HuH-7.5 (cell line): ENCODE results near the gene KRT5.
"Not testable (repeated sequence)": the region's sequence is repeated elsewhere in the genome, so short reads cannot be mapped to it uniquely, and the experiment has no call there.

Experiments used
- DNase-seq: peaks from one replicate; pipeline ENCODE4 v3.0.0; 2011; ENCODE audit warnings: low spot score

The KRT5 gene

DNA sequence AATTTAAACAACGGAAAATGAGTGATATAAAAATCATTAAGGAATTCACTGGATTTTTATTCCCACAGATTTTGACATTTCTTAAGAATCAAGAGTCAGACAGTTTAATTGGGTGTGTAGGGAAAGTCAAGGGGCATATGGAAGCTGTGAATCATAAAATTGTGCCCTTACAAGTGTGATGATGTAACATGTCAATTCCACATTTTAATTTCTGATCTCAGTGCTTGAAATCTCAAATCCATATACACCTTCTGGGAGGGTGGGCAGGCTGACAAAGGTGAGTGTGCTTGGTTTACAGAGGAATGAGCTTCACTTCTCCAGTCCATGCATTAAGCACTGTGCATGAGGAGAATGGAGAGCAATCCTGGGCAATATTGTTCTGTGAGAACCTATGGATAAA lies 26.1 kb downstream of the KRT5 start:
- DNase-seq = no peak

DNA sequence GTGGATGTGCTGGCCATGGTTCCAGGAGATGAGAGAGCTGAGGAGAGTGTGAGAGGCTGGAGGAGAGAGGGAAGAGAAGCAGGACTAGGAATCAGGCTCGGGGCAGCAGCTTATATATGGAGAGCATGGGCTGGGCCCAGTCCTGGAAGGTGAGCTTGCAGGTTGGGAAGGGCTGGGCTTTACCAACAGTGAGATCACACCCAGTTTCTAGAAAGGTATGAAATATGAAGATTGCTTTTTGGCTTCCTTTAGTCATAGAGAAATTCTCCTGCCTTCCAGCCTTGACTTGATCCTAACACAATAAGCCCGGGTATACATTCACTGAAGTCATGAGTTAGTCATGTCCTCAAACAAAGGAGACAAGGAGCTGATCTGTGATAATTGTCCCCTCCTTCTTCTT lies 27.0 kb downstream of the KRT5 start, which contains the start of gene KRT6A:
Gene KRT6A (minus strand): TSS at position 86 of the 400 bp plus-strand sequence. CDS start 69 bp downstream, at position 17.
- DNase-seq = no peak

DNA sequence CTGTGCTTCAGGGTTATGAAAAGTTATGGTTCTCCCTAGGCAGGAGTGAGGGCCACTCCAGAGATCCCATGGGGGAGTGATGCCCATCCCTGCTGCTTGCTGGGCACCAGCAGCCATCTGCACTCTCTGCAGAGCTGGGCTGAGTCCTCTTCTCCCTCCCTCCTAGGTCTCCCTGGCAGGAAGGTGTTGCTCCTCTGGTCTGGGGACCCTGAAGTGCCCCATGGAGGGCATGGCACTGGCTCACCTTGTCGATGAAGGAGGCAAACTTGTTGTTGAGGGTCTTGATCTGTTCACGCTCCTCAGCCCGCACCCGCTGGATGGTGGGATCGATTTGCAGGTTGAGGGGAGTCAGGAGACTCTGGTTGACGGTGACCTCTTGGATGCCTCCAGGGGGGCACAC lies 27.8 kb downstream of the KRT5 start:
- not testable (repeated sequence) for DNase-seq

DNA sequence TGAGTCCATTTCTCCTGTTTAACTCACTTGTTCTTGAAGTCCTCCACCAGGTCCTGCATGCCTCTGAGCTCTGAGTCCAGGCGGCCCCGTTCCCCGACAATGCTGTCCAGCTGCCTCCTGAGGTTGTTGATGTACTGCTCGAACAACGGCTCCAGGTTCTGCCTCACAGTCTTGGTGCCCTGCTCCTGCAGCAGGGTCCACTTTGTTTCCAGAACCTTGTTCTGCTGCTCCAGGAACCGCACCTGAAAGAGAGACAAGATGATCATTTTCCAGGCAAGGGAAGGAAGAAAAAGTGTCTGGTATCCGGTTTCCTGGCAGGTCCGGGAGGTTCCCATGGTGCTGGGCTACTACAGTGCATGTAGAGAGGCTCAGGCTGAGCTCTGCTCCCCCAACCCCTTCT lies 28.7 kb downstream of the KRT5 start:
- not testable (repeated sequence) for DNase-seq

DNA sequence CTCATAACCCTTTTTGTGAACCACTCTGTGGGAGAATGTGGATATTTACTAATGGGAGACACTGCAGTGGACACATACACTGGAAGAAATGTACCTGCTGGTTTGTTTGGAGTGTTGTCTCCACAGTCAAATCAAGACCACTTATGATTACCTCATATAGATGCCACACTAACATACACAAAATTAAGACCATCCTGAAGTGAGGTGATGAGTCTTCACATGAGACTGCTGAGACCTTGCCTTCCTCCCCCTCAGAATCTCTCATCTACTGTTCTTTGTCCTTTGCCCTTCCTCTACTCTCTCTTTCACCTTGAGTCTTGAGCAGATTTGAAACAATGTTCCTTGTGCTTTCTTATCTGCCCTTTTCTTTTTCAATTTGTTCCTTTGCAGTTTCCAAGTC lies 31.5 kb downstream of the KRT5 start:
- DNase-seq = no peak

DNA sequence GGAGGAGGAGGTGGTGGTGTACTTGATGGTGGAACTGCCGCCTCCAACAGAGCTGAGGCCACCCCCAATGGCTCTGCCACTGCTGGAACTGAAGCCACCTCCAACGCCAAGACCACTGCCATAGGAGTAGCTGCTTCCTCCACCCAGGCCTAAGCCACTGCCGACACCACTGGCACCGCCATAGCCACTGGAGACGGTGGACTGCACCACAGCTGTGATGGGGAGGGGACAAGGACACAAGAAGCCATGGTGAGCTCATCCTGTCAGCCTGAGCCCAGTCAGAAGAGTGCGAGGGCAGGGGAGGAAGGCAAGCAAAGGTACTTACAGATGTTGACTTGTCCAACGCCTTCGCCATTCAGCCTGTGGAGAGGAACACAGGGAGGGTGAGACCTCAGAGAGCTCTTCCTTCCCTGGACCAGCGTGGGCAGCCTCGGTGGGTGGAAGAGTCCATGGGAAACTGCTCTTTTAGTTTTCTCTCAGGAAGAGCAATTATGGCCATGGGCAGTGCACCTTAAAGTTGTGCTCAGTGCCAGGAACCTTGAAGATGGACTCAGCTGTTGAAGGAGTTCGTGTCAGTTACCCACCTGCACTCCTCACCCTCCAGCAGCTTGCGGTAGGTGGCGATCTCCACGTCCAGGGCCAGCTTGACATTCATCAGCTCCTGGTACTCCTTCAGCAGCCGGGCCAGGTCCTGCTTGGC lies 32.3 kb downstream of the KRT5 start:
- DNase-seq = not testable (repeated sequence)

DNA sequence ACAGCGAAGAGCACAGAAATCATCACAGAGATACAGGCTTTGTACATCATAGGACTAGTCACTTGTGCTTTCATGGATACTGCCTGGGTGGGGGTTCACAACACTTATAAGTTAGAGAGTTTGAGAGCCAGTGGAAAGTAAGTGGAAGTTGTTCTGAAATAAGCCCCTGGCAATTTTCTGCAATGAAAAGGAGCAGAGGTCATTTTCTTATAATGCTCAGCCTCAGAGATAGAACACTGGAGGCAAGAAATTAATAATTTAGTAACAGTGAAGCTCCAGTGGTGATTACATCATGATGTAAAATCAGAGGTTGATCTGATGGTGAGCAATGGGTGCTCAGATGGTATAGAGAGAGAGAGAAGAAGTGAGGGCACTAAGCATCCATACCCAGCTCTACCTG lies 33.0 kb downstream of the KRT5 start:
- no peak for DNase-seq

DNA sequence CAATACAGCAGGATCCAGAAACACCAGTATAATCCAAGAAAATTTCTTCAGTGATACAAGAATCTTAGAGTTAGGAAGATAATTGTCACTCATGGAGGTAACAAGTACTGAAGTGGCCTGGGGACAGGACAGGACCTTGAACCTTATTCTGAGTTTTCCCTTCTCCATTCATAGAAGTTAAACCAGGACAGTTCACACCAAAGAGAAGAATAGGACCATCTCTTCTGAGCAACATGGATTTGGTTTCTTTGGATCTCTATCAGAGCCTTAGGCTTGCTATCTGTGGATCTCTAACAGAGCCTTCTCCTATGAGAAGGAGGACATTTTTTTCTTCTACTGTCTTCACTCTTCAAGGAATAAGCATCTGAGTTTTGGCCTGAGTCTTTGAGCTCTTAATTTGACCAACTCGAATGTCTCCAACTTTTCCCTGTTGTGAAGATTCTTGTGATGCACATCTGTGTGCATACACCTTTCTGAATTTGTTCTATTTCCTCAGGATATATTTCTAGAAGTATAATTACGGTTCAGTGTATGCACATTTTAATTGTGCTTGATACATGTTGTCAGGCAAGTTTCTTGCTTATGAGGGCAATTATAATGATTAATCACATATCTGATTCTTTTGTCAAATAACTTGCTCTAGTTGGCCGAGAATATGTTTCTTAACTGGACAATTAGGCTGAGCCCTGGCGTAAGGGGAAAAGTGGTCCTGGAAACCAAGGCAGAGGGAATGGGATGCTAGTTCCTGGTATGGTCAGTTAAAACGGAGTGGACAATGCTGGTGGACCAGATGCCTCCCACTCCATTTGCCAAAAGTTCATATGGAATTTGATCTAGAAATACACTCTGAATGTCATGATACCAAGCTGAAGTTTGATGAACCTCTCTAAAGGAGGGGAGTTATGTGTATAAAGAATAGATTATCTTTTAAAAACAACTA lies 33.8 kb downstream of the KRT5 start:
- DNase-seq = no peak

DNA sequence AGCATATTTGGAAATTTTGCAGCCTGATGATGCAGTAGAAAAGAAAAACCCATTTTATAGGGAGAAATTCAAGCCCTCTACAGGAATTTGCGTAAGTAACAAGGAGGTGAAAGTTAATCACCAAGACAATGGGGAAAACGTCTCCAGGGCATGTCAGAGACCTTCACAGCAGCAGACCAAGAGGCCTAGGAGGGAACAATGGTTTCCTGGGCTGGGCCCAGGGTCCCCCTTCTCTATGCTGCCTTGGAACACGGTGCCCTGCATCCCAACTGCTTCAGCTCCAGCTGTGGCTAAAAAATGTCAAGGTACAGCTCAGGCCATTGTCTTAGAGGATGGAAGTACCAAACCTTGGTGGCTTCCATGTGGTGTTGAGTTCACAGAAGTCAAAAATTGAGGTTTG lies 40.1 kb downstream of the KRT5 start:
- DNase-seq = no peak

DNA sequence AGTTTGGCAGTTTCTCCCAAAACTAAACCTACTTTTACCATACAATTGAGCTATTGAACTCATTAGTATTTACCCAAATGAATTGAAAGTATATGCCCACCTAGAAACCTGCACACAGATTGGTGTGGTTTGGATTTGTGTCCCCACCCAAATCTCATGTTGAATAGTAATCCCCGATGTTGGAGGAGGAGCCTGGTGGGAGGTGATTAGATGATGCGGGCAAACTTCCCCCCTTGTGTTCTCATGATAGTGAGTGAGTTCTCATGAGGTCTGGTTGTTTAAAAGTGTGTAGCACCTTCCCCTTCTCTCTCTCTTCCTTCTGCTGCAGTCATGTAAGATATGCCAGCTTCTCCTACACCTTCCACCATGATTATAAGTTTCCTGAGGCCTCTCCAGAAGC lies 42.5 kb downstream of the KRT5 start:
- DNase-seq = no peak

DNA sequence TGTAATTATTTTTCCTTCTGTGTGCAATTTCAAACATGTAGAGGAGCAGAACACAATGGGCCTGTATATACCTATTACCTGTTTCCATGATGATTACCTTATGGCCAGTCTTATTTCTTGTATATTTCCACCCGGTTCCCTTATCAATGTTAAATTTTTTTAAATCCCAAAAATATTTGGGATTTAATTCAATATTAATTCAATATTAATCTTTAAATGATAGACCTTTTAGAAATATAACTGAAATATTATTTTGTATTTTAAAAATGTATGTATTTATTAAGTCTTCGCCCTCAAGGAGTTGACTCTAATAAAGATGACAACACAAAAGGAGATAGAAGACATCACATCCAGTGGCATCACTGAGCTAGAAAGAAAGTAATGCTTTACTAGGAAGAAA lies 46.0 kb downstream of the KRT5 start:
- no peak for DNase-seq

DNA sequence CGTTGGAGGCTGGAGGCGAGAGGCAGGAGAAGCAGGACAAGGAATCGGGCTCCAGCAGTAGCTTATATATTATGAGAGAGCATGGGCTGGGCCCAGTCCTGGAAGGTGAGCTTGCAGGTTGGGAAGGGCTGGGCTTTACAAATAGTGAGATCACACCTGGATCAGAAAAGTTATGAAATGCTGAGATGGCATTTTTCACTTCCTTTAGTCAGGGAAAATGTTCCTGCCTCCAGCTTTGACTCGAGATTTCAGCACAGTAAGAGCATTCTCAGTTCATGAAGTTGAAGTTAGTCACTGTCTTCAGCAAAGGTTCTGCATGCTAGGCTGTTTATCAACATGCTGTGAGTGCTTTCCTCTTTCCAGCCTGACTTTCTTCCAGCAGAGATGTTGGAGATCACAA lies 46.4 kb downstream of the KRT5 start, which contains the start of gene KRT6C:
Gene KRT6C (minus strand): TSS at position 38 of the 400 bp plus-strand sequence. CDS start 68 bp downstream, outside the sequence.
- DNase-seq = no peak

DNA sequence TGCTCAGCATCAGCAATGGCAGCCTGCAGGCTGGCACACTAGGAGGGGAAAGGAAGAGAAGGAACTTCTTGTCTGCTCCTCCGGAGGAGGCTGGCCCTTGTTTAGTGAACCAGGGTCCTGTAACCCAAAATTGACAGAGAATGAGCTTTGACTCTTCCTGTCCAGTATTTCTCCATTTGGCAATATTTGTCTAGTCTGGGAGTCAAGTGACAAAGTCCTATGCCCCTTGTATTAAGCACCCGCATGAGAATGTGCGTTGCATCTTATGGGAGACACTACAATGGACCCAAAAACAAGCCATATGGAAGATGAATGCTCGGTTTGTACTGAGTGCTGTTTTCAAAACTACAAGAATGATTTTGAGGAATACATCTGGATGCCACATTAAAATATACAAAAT lies 50.3 kb downstream of the KRT5 start:
- DNase-seq = no peak

DNA sequence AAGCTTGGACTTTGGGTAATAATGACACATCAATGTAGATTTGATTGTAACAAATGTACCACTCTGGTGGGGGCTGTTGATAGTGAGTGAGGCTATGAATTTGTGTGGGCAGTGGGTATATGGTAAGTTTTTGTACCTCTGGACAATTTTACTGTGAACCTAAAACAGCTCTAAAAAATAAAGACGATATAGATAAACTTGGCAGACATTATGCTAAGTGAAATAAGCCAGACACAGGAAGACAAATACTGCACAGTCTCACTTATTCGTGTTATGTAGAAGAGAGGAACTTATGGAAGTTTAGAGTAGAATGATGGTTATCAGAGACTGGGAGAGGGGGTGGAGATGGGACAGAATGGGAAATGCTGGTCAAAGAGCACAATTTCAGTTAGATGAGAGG lies 55.3 kb downstream of the KRT5 start:
- no peak for DNase-seq
